Skeletal muscle satellite cell (primary cell): Measurements from ENCODE around the gene AMN1.

Source experiments
- H3K27me3 ChIP-seq: 2 replicates; pipeline ENCODE4 v1.7.0; 2013; ENCODE audit warnings: low read length; ENCODE audit not compliant: control insufficient read depth, insufficient read depth
- H3K36me3 ChIP-seq: 2 replicates; pipeline ENCODE4 v1.7.0; 2013; ENCODE audit warnings: mild to moderate bottlenecking, control low read depth, low read length; ENCODE audit not compliant: insufficient read depth
- H3K4me1 ChIP-seq: 2 replicates; pipeline ENCODE4 v1.7.0; 2013; ENCODE audit warnings: low read length; ENCODE audit not compliant: control insufficient read depth, insufficient read depth
- H3K4me2 ChIP-seq: 2 replicates; pipeline ENCODE4 v1.7.0; 2013; ENCODE audit warnings: mild to moderate bottlenecking, low read length
- H3K4me3 ChIP-seq: 2 replicates; pipeline ENCODE4 v1.7.0; 2013; ENCODE audit warnings: low read length
- H3K9ac ChIP-seq: 2 replicates; pipeline ENCODE4 v1.7.0; 2013; ENCODE audit warnings: mild to moderate bottlenecking, low read depth, low read length, moderate library complexity
- H3K9me3 ChIP-seq: replicated peaks from 2 replicates; pipeline ENCODE4 v1.7.0; 2013; ENCODE audit warnings: mild to moderate bottlenecking, control low read depth, low read length

The AMN1 gene

GRCh38 chr12:31647086-31647491 is 81.7 kb downstream of the AMN1 start:
- Histone ChIP-seq H3K4me1 (no peaks in the 10 kb centered on the region), H3K4me3 (no peak overlapping the region), H3K9me3 (no peaks in the 10 kb centered on the region), H3K27me3 (peaks cover 5% of the 10 kb centered on the region), H3K36me3 (no peaks in the 10 kb centered on the region), H3K9ac (no peak overlapping the region), H3K4me2 (no peak overlapping the region)

DNA sequence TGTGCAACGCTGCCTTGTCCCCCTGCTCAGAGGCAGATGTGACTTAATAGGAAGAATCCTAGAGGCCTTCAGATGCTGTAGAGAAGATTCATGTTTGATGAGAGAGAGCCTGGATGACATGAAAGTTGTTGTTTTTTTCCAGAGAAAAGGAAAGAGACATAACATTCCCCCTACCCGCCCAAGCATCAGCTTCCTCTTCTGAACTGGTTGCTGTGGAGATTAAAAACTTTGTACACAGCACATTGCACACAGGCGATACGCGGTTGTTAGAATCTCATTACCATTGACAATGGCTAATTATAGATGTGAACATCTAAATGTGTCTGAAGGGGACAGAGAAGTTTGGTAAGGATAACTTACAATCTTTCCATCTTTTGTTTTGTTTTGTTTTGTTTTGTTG is 82.9 kb downstream of the AMN1 start:
- no peaks in the 10 kb centered on the region for H3K4me1 ChIP-seq
- no peak overlapping the region for H3K4me3 ChIP-seq
- no peak overlapping the region for H3K9ac ChIP-seq
- H3K27me3 ChIP-seq, result peaks cover 9% of the 10 kb centered on the region
- H3K36me3 ChIP-seq, result no peaks in the 10 kb centered on the region
- H3K9me3 ChIP-seq, result no peaks in the 10 kb centered on the region
- H3K4me2 ChIP-seq, result no peak overlapping the region

DNA sequence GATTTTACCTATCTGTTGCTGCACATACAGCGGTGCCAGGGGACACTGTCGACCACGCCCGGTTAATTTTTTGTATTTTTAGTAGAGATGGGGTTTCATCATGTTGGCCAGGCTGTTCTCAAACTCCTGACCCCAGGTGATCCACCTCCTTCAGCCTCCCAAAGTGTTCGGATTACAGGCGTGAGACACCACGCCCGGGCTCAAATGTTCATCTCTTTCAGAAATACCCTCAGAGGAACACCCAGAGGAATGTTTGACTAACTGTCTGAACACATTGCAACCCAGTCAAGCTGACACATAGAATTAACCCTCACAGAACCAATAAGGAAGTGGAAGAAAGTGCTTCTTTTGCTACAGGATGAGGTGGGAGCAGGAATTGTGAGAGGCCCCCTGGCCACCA is 84.3 kb downstream of the AMN1 start:
- no peak overlapping the region for H3K4me3 ChIP-seq
- no peaks in the 10 kb centered on the region for H3K4me1 ChIP-seq
- H3K9me3 ChIP-seq, result no peaks in the 10 kb centered on the region
- no peak overlapping the region for H3K9ac ChIP-seq
- H3K36me3 ChIP-seq, result no peaks in the 10 kb centered on the region
- no peak overlapping the region for H3K4me2 ChIP-seq
- H3K27me3 ChIP-seq, result peaks cover 9% of the 10 kb centered on the region

- Histone ChIP-seq H3K27me3 (peaks cover 4% of the 10 kb centered on the region), H3K9me3 (no peaks in the 10 kb centered on the region), H3K9ac (no peak overlapping the region), H3K4me3 (no peak overlapping the region), H3K4me1 (no peaks in the 10 kb centered on the region), H3K4me2 (no peak overlapping the region), H3K36me3 (no peaks in the 10 kb centered on the region)
These were observed 87.2 kb downstream of the AMN1 start for GRCh38 chr12:31641509-31642090.

DNA sequence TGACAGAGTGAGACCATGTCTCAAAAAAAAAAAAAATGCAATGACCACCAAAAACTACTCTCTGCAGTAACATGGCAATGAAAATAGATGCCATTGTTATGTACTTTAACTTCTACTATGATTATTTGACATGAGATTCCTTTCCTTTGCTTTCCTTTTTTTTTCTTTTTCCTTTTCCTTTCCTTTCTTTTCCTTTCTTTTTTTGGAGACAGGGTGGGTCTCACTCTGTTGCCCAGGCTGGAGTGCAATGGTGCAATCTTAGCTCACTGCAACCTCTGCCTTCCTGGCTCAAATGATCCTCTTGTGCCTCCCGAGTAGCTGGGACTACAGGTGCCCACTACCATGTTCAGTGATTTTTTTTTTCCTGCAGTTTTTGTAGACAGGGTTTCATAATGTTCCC is 94.2 kb downstream of the AMN1 start:
- H3K4me2 ChIP-seq, result no peak overlapping the region
- no peaks in the 10 kb centered on the region for H3K36me3 ChIP-seq
- no peak overlapping the region for H3K4me3 ChIP-seq
- no peaks in the 10 kb centered on the region for H3K27me3 ChIP-seq
- peaks cover 7% of the 10 kb centered on the region for H3K4me1 ChIP-seq
- H3K9ac ChIP-seq, result no peak overlapping the region
- H3K9me3 ChIP-seq, result no peaks in the 10 kb centered on the region

DNA sequence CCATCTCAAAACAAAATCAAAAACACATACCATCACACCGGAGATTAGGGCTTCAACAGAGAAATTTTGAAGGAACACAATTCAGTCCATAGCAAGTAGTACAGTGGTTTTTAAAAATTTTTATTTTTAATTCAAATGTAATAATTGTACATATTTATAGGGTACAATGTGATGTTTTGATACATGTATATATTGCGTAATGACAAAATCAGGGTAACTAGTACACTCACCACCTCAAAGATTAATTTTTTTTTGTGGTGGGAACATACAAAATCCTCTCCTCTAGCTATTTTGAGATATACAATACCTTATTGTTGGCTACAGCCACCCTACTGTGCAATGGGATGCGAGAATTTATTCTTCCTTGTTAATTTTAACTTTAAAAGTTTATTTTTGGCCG is 95.4 kb downstream of the AMN1 start:
- Histone ChIP-seq H3K9me3 (no peaks in the 10 kb centered on the region), H3K4me3 (no peak overlapping the region), H3K4me1 (peaks cover 8% of the 10 kb centered on the region), H3K9ac (no peak overlapping the region), H3K36me3 (no peaks in the 10 kb centered on the region), H3K4me2 (no peak overlapping the region), H3K27me3 (no peaks in the 10 kb centered on the region)

GRCh38 chr12:31631809-31632208 is 97.0 kb downstream of the AMN1 start:
- H3K36me3 ChIP-seq, result no peaks in the 10 kb centered on the region
- H3K9ac ChIP-seq, result no peak overlapping the region
- H3K4me1 ChIP-seq, result peaks cover 8% of the 10 kb centered on the region
- H3K4me2 ChIP-seq, result no peak overlapping the region
- H3K4me3 ChIP-seq, result no peak overlapping the region
- H3K27me3 ChIP-seq, result no peaks in the 10 kb centered on the region
- H3K9me3 ChIP-seq, result no peaks in the 10 kb centered on the region

DNA sequence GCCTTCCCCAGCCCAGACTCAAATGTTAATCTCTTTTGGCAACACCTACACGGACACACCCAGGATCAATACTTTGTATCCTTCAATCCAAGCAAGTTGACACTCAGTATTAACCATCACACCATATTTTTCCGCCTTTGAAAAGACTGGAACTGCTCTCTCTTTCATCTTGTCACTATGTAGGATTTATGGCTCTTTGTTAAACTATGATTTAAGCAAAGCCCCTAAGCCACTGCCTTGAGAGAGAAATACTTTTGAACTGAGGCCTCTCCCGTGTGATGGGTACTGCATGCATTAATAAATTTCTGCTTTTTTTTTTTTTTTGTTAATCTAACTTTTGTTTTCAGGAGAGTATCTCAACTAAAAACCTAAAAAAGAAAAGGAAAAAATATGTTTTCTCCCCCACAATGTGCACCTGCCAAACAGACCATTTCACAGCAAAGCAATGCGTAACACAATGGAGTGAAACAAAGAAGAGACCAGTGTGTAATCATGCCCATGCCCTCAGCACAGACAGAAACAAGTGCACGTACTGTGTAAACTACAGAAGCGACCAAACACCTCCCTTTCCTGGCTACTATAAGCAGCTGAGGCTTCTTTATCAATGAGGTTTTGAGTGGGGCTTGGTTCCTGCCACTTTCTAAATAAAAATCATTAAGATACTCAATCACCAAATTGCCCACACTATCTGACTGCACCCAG is 97.6 kb downstream of the AMN1 start:
- Histone ChIP-seq H3K36me3 (no peaks in the 10 kb centered on the region), H3K4me1 (peaks cover 8% of the 10 kb centered on the region), H3K4me2 (no peak overlapping the region), H3K27me3 (no peaks in the 10 kb centered on the region), H3K9me3 (no peaks in the 10 kb centered on the region), H3K4me3 (no peak overlapping the region), H3K9ac (no peak overlapping the region)

- Histone ChIP-seq H3K4me1 (peaks cover 8% of the 10 kb centered on the region), H3K9me3 (no peaks in the 10 kb centered on the region), H3K9ac (no peak overlapping the region), H3K27me3 (peaks cover 4% of the 10 kb centered on the region), H3K4me3 (no peak overlapping the region), H3K36me3 (no peaks in the 10 kb centered on the region), H3K4me2 (peak overlapping the region; percentile 24)
These were observed 98.8 kb downstream of the AMN1 start for GRCh38 chr12:31629756-31630732.

- Histone ChIP-seq H3K4me2 (no peak overlapping the region), H3K4me3 (no peak overlapping the region), H3K9ac (no peak overlapping the region), H3K9me3 (no peaks in the 10 kb centered on the region), H3K36me3 (no peaks in the 10 kb centered on the region), H3K4me1 (peaks cover 8% of the 10 kb centered on the region), H3K27me3 (peaks cover 4% of the 10 kb centered on the region)
These were observed 101.3 kb downstream of the AMN1 start for GRCh38 chr12:31627456-31628054.

- H3K9me3 ChIP-seq, result no peaks in the 10 kb centered on the region
- H3K27me3 ChIP-seq, result peaks cover 4% of the 10 kb centered on the region
- H3K4me2 ChIP-seq, result no peak overlapping the region
- H3K36me3 ChIP-seq, result no peaks in the 10 kb centered on the region
- H3K9ac ChIP-seq, result no peak overlapping the region
- peaks cover 8% of the 10 kb centered on the region for H3K4me1 ChIP-seq
- H3K4me3 ChIP-seq, result no peak overlapping the region
These were observed 102.4 kb downstream of the AMN1 start for GRCh38 chr12:31626270-31626995.
